Measurements from ENCODE around the gene SSTR4. TPM values are rescaled to one million over a fixed set of nuclear protein-coding genes. Genes with fewer than 3 reads are reported as not detected.

The SSTR4 gene
- polyA plus RNA-seq, 2 of the 4 experiments (the other 2 are of a cell fraction) = 0.08 TPM; not detected in 1

GRCh38 chr20:23077277-23077676 is 42.2 kb downstream of the SSTR4 start:
- Histone ChIP-seq H3K4me1 (no peaks in the 10 kb centered on the region), H3K4me3 (no peak overlapping the region), H3K4me2 (no peak overlapping the region), H3K27ac (no peak overlapping the region), H3K9me3 (no peaks in the 10 kb centered on the region)
- FAIRE-seq (no peak), DNase-seq (ENCODE audit: low read depth in 1 of 2, low spot score in 1 of 2) (no peak), ATAC-seq (no peak)
- CTCF ChIA-PET = interaction anchor here (0.7 kb wide), 1 partner anchor 49 kb away, joined by 3 read pairs; no protein-coding TSS in a partner anchor
- POLR2A ChIA-PET = no interaction called here
- TF ChIP-seq ZC3H11A (IDR thresholded peaks at IDR 0.05) (no peak), POLR2A (IDR thresholded peaks at IDR 0.05; ENCODE audit: low read length) (no peak), KDM5A (IDR thresholded peaks at IDR 0.05) (no peak), NFE2L2 (conservative IDR thresholded peaks at IDR 0.05; ENCODE audit: low read length) (no peak), SREBF2 (IDR thresholded peaks at IDR 0.05) (no peak), BHLHE40 (IDR thresholded peaks at IDR 0.05; ENCODE audit: low read depth, low read length) (no peak), FOSB (CRISPR knock-in tag; IDR thresholded peaks at IDR 0.05) (no peak), RAD21 (conservative IDR thresholded peaks at IDR 0.05 in 1 of 2, IDR thresholded peaks at IDR 0.05 in 1 of 2) (no peak), HOXB5 (CRISPR knock-in tag; IDR thresholded peaks at IDR 0.05) (no peak), NPAS2 (CRISPR knock-in tag; IDR thresholded peaks at IDR 0.05; ENCODE audit: borderline replicate concordance) (no peak), HMGXB4 (CRISPR knock-in tag; IDR thresholded peaks at IDR 0.05; ENCODE audit: borderline replicate concordance) (no peak), CHD2 (IDR thresholded peaks at IDR 0.05; ENCODE audit: low read length, partially characterized antibody) (no peak), ESRRA (IDR thresholded peaks at IDR 0.05; ENCODE audit: borderline replicate concordance, low read length) (no peak), RARB (CRISPR knock-in tag; IDR thresholded peaks at IDR 0.05) (no peak), HEYL (CRISPR knock-in tag; IDR thresholded peaks at IDR 0.05) (no peak), POLR2AphosphoS2 (conservative IDR thresholded peaks at IDR 0.05; ENCODE audit: low read length) (no peak), RCOR1 (IDR thresholded peaks at IDR 0.05; ENCODE audit: low read depth, low read length) (no peak), TP53 (CRISPR knock-in tag; IDR thresholded peaks at IDR 0.05) (no peak), CBX2 (IDR thresholded peaks at IDR 0.05; ENCODE audit: borderline replicate concordance, low read depth) (no peak)
- WGBS (ENCODE audit: missing lambda C conversion rate) = 73% methylated on average over 4 of the region's 4 CpGs

- POLR2A ChIA-PET = no interaction called here
- no peak for ATAC-seq
Observed at GRCh38 chr20:23078351-23079015, 43.4 kb downstream of the SSTR4 start.

GRCh38 chr20:23079016-23079351 is 43.9 kb downstream of the SSTR4 start:
- 9% methylated on average over 6 of the region's 6 CpGs for WGBS (ENCODE audit: missing lambda C conversion rate)
- CTCF ChIA-PET = interaction anchor here (0.7 to 1.8 kb wide), 6 partner anchors 10 to 387 kb away, joined by 3 to 7 read pairs (median 4); no protein-coding TSS in a partner anchor
- POLR2A ChIA-PET = no interaction called here
- DNase-seq (ENCODE audit: low read depth in 1 of 2, low spot score in 1 of 2) = peak in 1 of 2 experiments; percentile 16
- Histone ChIP-seq H3K4me1 (no peaks in the 10 kb centered on the region), H3K4me2 (no peak overlapping the region), H3K27ac (no peak overlapping the region), H3K9me3 (no peaks in the 10 kb centered on the region), H3K4me3 (no peak overlapping the region)
- peak in 1 of 2 experiments; percentile 69; a peak in 3 of 6 replicates for ATAC-seq
- FAIRE-seq = no peak
- no peak for TF ChIP-seq EHF (CRISPR knock-in tag; IDR thresholded peaks at IDR 0.05)
- TF ChIP-seq RAD21 (conservative IDR thresholded peaks at IDR 0.05 in 1 of 2, IDR thresholded peaks at IDR 0.05 in 1 of 2) = peak; percentile 22 to 54; a peak in 3 of 5 replicates
- no peak for TF ChIP-seq CHD4 (IDR thresholded peaks at IDR 0.05; ENCODE audit: borderline replicate concordance)
- no peak for TF ChIP-seq CHD2 (IDR thresholded peaks at IDR 0.05; ENCODE audit: low read length, partially characterized antibody)
- no peak for TF ChIP-seq SREBF2 (IDR thresholded peaks at IDR 0.05)
- TF ChIP-seq REST (IDR thresholded peaks at IDR 0.05) = no peak
- TF ChIP-seq MYC (IDR thresholded peaks at IDR 0.05; ENCODE audit: borderline replicate concordance, low read length) = no peak
- no peak for TF ChIP-seq FOXS1 (CRISPR knock-in tag; IDR thresholded peaks at IDR 0.05)
- no peak for TF ChIP-seq HOXA7 (CRISPR knock-in tag; IDR thresholded peaks at IDR 0.05)
- TF ChIP-seq CTCF (IDR thresholded peaks at IDR 0.05) = peak; percentile 35; the same call in 2 of the 3 replicates

More at GRCh38 chr20:23078351-23079015, 43.4 kb downstream of the SSTR4 start:
- CTCF ChIA-PET = interaction anchor here (0.9 to 1.8 kb wide), 4 partner anchors 9 to 387 kb away, joined by 3 to 7 read pairs (median 4); no protein-coding TSS in a partner anchor
- FAIRE-seq = no peak
- H3K9me3 ChIP-seq = no peaks in the 10 kb centered on the region
- 77% methylated on average over 5 of the region's 5 CpGs for WGBS (ENCODE audit: missing lambda C conversion rate)
- TF ChIP-seq ZNF302 (CRISPR knock-in tag; IDR thresholded peaks at IDR 0.05) (no peak), CHD4 (IDR thresholded peaks at IDR 0.05; ENCODE audit: borderline replicate concordance) (no peak), EP300 (IDR thresholded peaks at IDR 0.05) (no peak), FOSB (CRISPR knock-in tag; IDR thresholded peaks at IDR 0.05) (no peak), SMC3 (IDR thresholded peaks at IDR 0.05) (no peak)
- no peak for DNase-seq (ENCODE audit: low read depth in 1 of 2, low spot score in 1 of 2)
- no peaks in the 10 kb centered on the region for H3K4me1 ChIP-seq
- H3K4me2 ChIP-seq = no peak overlapping the region
- H3K27ac ChIP-seq = no peak overlapping the region
- H3K4me3 ChIP-seq = no peak overlapping the region
